IMR-90 (cell line): ENCODE measurements around the gene DBH. TPM values are rescaled to one million over a fixed set of nuclear protein-coding genes. Genes with fewer than 3 reads are reported as not detected.

Experiments used
- ATAC-seq: fragments of 200-7000 bp; cut with Tn5 transposase; 2 replicates; pipeline ENCODE4 v1.9.1; 2020; ENCODE audit warnings: low read depth, mild to moderate bottlenecking, moderate library complexity
- BruUV-seq: library from RNA; stranded (reverse); fragments of 400-500 nt; replicated peaks from 2 replicates; lab custom pipeline; 2021; lab: Mats Ljungman, UMichigan
- CTCF ChIA-PET: fragments of 300-600 bp; formaldehyde crosslinking; extraction: SDS; loops from one replicate; lab custom pipeline; 2021; ENCODE audit warnings: antibody characterized with exemption; lab: Yijun Ruan, JAX
- POLR2A ChIA-PET: fragments of 300-600 bp; sonication (Branson Sonifier 250); formaldehyde crosslinking; loops from one replicate; lab custom pipeline; 2022; ENCODE audit warnings: antibody characterized with exemption; ENCODE audit not compliant: unreplicated experiment; lab: Charles Lee
- DNase-seq: peaks from one replicate; pipeline ENCODE4 v3.0.0; 2013
- H2AFZ ChIP-seq: replicated peaks from 2 replicates; pipeline ENCODE3; 2013; ENCODE audit warnings: low read length, mild to moderate bottlenecking; ENCODE audit not compliant: poor library complexity
- H2AK5ac ChIP-seq: 2 replicates; pipeline ENCODE4 v1.6.1; 2013; ENCODE audit warnings: low read depth, low read length, inconsistent platforms
- H2AK9ac ChIP-seq: replicated peaks from 2 replicates; pipeline ENCODE3; 2013; ENCODE audit warnings: mild to moderate bottlenecking, low read depth, low read length, moderate library complexity; ENCODE audit not compliant: poor library complexity
- H2BK120ac ChIP-seq: 2 replicates; pipeline ENCODE4 v1.6.1; 2013; ENCODE audit warnings: low read depth, low read length, inconsistent platforms
- H2BK15ac ChIP-seq: 3 replicates; pipeline ENCODE4 v1.6.1; 2013; ENCODE audit warnings: low read depth, low read length, inconsistent platforms
- H2BK20ac ChIP-seq: 2 replicates; pipeline ENCODE4 v1.6.1; 2013; ENCODE audit warnings: low read depth, mild to moderate bottlenecking, inconsistent platforms, low read length, moderate library complexity
- H2BK5ac ChIP-seq: 2 replicates; pipeline ENCODE4 v1.6.1; 2013; ENCODE audit warnings: mild to moderate bottlenecking, low read depth, low read length, inconsistent platforms; ENCODE audit not compliant: poor library complexity, severe bottlenecking
- H3K14ac ChIP-seq: replicated peaks from 2 replicates; pipeline ENCODE4 v1.6.1; 2013; ENCODE audit warnings: low read depth, low read length, inconsistent platforms
- H3K18ac ChIP-seq: 2 replicates; pipeline ENCODE4 v1.6.1; 2013; ENCODE audit warnings: low read depth, low read length, control low read depth
- H3K23ac ChIP-seq: 2 replicates; pipeline ENCODE4 v1.6.1; 2013; ENCODE audit warnings: low read depth, low read length, inconsistent platforms
- H3K27ac ChIP-seq: 2 replicates; pipeline ENCODE4 v1.5.1; 2013; ENCODE audit warnings: mild to moderate bottlenecking, control low read depth, low read length; ENCODE audit not compliant: insufficient read depth
- H3K27me3 ChIP-seq: 2 replicates; pipeline ENCODE4 v1.6.1; 2013; ENCODE audit warnings: low read length; ENCODE audit not compliant: control insufficient read depth, insufficient read depth
- H3K36me3 ChIP-seq: 2 replicates; pipeline ENCODE4 v1.6.1; 2013; ENCODE audit warnings: low read length, mixed read lengths; ENCODE audit not compliant: control insufficient read depth, insufficient read depth
- H3K4ac ChIP-seq: 2 replicates; pipeline ENCODE4 v1.6.1; 2013; ENCODE audit warnings: low read depth, low read length, inconsistent platforms
- H3K4me1 ChIP-seq: 2 replicates; pipeline ENCODE4 v1.6.1; 2013; ENCODE audit warnings: low read length, mixed read lengths; ENCODE audit not compliant: control insufficient read depth, insufficient read depth
- H3K4me2 ChIP-seq: 2 replicates; pipeline ENCODE4 v1.6.1; 2013; ENCODE audit warnings: low read depth, mild to moderate bottlenecking, control low read depth, low read length, moderate library complexity
- H3K4me3 ChIP-seq: 2 replicates; pipeline ENCODE4 v1.5.1; 2013; ENCODE audit warnings: low read depth, mild to moderate bottlenecking, control low read depth, low read length, moderate library complexity; ENCODE audit not compliant: insufficient read depth
- H3K56ac ChIP-seq: 2 replicates; pipeline ENCODE4 v1.6.1; 2013; ENCODE audit warnings: low read length, inconsistent platforms; ENCODE audit not compliant: insufficient read depth; ENCODE audit errors: extremely low read depth
- H3K79me1 ChIP-seq, 2 experiments: 2 replicates each; pipeline ENCODE4 v1.6.1; 2013; ENCODE audit warnings: low read length in 2 of 2, inconsistent platforms in 1 of 2, low read depth in 1 of 2
- H3K9ac ChIP-seq: 2 replicates; pipeline ENCODE4 v1.6.1; 2013; ENCODE audit warnings: low read depth, low read length, control low read depth
- H3K9me1 ChIP-seq: 2 replicates; pipeline ENCODE4 v1.6.1; 2013; ENCODE audit warnings: low read length, inconsistent platforms; ENCODE audit not compliant: insufficient read depth
- H3K9me3 ChIP-seq: 2 replicates; pipeline ENCODE4 v1.6.1; 2013; ENCODE audit warnings: low read length; ENCODE audit not compliant: control insufficient read depth, insufficient read depth
- H4K20me1 ChIP-seq: 2 replicates; pipeline ENCODE4 v1.6.1; 2013; ENCODE audit warnings: low read length, inconsistent platforms; ENCODE audit not compliant: insufficient read depth
- H4K5ac ChIP-seq: 2 replicates; pipeline ENCODE4 v1.6.1; 2013; ENCODE audit warnings: mild to moderate bottlenecking, low read depth, low read length, control low read depth
- H4K8ac ChIP-seq, 2 experiments: 2 replicates each; pipeline ENCODE4 v1.6.1; 2013; ENCODE audit warnings: low read depth in 2 of 2, low read length in 2 of 2, control low read depth in 1 of 2, inconsistent platforms in 1 of 2
- H4K91ac ChIP-seq: 2 replicates; pipeline ENCODE4 v1.6.1; 2013; ENCODE audit warnings: low read depth, low read length, inconsistent platforms; ENCODE audit not compliant: insufficient read depth
- BHLHE40 ChIP-seq: fragments of 150-350 bp; IDR thresholded peaks from 2 replicates; pipeline ENCODE4 v1.6.1; 2016; ENCODE audit warnings: mild to moderate bottlenecking, low read depth, low read length
- CHD1 ChIP-seq: IDR thresholded peaks from 2 replicates; pipeline ENCODE4 v1.6.1; 2012; ENCODE audit warnings: low read depth, low read length, improper control_type of control experiment
- CTCF ChIP-seq: conservative IDR thresholded peaks from 2 replicates; pipeline ENCODE4 v1.5.1; 2012; ENCODE audit warnings: mild to moderate bottlenecking, low read depth, low read length, improper control_type of control experiment
- ELK1 ChIP-seq: fragments of 150-350 bp; IDR thresholded peaks from 2 replicates; pipeline ENCODE4 v1.6.1; 2016; ENCODE audit warnings: low read depth, mild to moderate bottlenecking, low read length, moderate library complexity, borderline replicate concordance
- FOS ChIP-seq: fragments of 150-350 bp; IDR thresholded peaks from 2 replicates; pipeline ENCODE4 v1.6.1; 2016; ENCODE audit warnings: low read depth, low read length
- MAFK ChIP-seq: IDR thresholded peaks from 2 replicates; pipeline ENCODE4 v1.6.1; 2012; ENCODE audit warnings: low read depth, low read length, improper control_type of control experiment
- MAZ ChIP-seq: IDR thresholded peaks from 2 replicates; pipeline ENCODE4 v1.6.1; 2012; ENCODE audit warnings: low read depth, mild to moderate bottlenecking, low read length, improper control_type of control experiment, moderate library complexity, borderline replicate concordance
- MXI1 ChIP-seq: IDR thresholded peaks from 2 replicates; pipeline ENCODE4 v1.6.1; 2012; ENCODE audit warnings: low read depth, mild to moderate bottlenecking, low read length, moderate library complexity, borderline replicate concordance
- NFE2L2 ChIP-seq: fragments of 150-350 bp; IDR thresholded peaks from 2 replicates; pipeline ENCODE4 v1.6.1; 2016; ENCODE audit warnings: low read depth, mild to moderate bottlenecking, low read length
- POLR2A ChIP-seq: IDR thresholded peaks from 2 replicates; pipeline ENCODE4 v1.6.1; 2012; ENCODE audit warnings: mild to moderate bottlenecking, low read depth, low read length
- RAD21 ChIP-seq: IDR thresholded peaks from 2 replicates; pipeline ENCODE4 v1.6.1; 2012; ENCODE audit warnings: low read length, improper control_type of control experiment
- RCOR1 ChIP-seq: IDR thresholded peaks from 2 replicates; pipeline ENCODE4 v1.6.1; 2012; ENCODE audit warnings: mild to moderate bottlenecking, low read length, improper control_type of control experiment; ENCODE audit not compliant: insufficient replicate concordance
- RFX5 ChIP-seq: IDR thresholded peaks from 2 replicates; pipeline ENCODE4 v1.8.0; 2012; ENCODE audit warnings: low read depth, mild to moderate bottlenecking, low read length, moderate library complexity
- SMC3 ChIP-seq: fragments of 150-350 bp; IDR thresholded peaks from 2 replicates; pipeline ENCODE4 v1.6.1; 2016; ENCODE audit warnings: low read depth, mild to moderate bottlenecking, antibody characterized with exemption, low read length, moderate library complexity
- USF2 ChIP-seq: fragments of 150-350 bp; IDR thresholded peaks from 2 replicates; pipeline ENCODE4 v1.6.1; 2017; ENCODE audit warnings: mild to moderate bottlenecking, antibody characterized with exemption, low read length, low read depth
- WGBS, 2 experiments: methylation state at CpG; one replicate each; pipeline versions ENCODE4 v1.1.5 to v1.1.7; 2013; ENCODE audit warnings: missing lambda C conversion rate in 2 of 2; ENCODE audit not compliant: insufficient read length in 1 of 2; ENCODE audit errors: extremely low coverage in 2 of 2; 5-methylcytosine and 5-hydroxymethylcytosine counted together
- dilution Hi-C: fragments of 300-500 bp; cut with HindIII; formaldehyde crosslinking; loops from one replicate; pipeline ENCODE4 v1.14.3; 2018; ENCODE audit warnings: low sequenced_read_pairs; ENCODE audit not compliant: unreplicated experiment
- in situ Hi-C: fragments of 300-500 bp; cut with MboI; formaldehyde crosslinking; loops from 3 replicates; pipeline ENCODE4 v1.14.3; 2019; ENCODE audit warnings: low sequenced_read_pairs, inconsistent platforms, mixed read lengths
- intact Hi-C: fragments of 100-400 bp; cut with micrococcal nuclease; formaldehyde crosslinking; loops from 2 replicates; pipeline ENCODE4 v1.10.0; 2022
- polyA plus RNA-seq, 3 experiments: library from polyadenylated mRNA; depleted of rRNA; stranded (reverse); fragments of >200 nt; gene quantifications; 2 replicates each; pipeline ENCODE4 v1.2.3, GENCODE V29; 2012; ENCODE audit warnings: low replicate concordance in 1 of 3
- total RNA-seq: library from RNA; depleted of rRNA; stranded (reverse); fragments of >200 nt; gene quantifications from 2 replicates; pipeline ENCODE4 v1.2.3, GENCODE V29; 2012

The DBH gene
- total and polyA plus RNA-seq, 2 of the 4 experiments (the other 2 are of a cell fraction): not detected

- intact Hi-C loops: no loop called here
- Histone ChIP-seq H2AFZ (no peak overlapping the region), H4K8ac (no peak overlapping the region), H3K4me1 (no peaks in the 10 kb centered on the region), H3K9ac (no peak overlapping the region), H3K4me2 (no peak overlapping the region), H2BK120ac (no peak overlapping the region), H4K91ac (no peak overlapping the region), H3K27me3 (no peaks in the 10 kb centered on the region; the same call in 1 of the 2 replicates), H2AK5ac (no peak overlapping the region), H3K18ac (no peak overlapping the region), H2AK9ac (no peak overlapping the region), H3K56ac (no peak overlapping the region), H2BK20ac (no peak overlapping the region), H3K14ac (no peak overlapping the region), H4K20me1 (no peaks in the 10 kb centered on the region), H3K4me3 (no peak overlapping the region), H2BK15ac (no peak overlapping the region), H3K36me3 (no peaks in the 10 kb centered on the region), H3K27ac (no peak overlapping the region), H4K5ac (no peak overlapping the region), H3K4ac (no peak overlapping the region), H3K23ac (no peak overlapping the region), H3K9me1 (no peaks in the 10 kb centered on the region), H3K79me1 (no peaks in the 10 kb centered on the region), H3K9me3 (no peaks in the 10 kb centered on the region), H2BK5ac (no peak overlapping the region)
- no TSS peak for BruUV-seq
- 77% methylated on average over 4 of the region's 17 CpGs; no CpG with 5 or more reads in 1 of the 2 experiments for WGBS, 2 experiments
- CTCF ChIA-PET: no interaction called here
- in situ Hi-C loops: no loop called here
- dilution Hi-C loops: no loop called here
- no peak for DNase-seq
- no peak for ATAC-seq
- POLR2A ChIA-PET: interaction anchor here (0.6 kb wide), 1 partner anchor 977 kb away, joined by 4 read pairs; no protein-coding TSS in a partner anchor
- no peak for TF ChIP-seq RCOR1
- no peak for TF ChIP-seq CHD1
- no peak for TF ChIP-seq RAD21
- no peak for TF ChIP-seq FOS
- no peak for TF ChIP-seq CTCF
- TF ChIP-seq USF2: no peak
- no peak for TF ChIP-seq MXI1
- TF ChIP-seq MAFK: no peak
- TF ChIP-seq ELK1: no peak
- TF ChIP-seq NFE2L2: no peak
- TF ChIP-seq RFX5: no peak
- no peak for TF ChIP-seq SMC3
- TF ChIP-seq MAZ: no peak
- TF ChIP-seq POLR2A: no peak
- no peak for TF ChIP-seq BHLHE40
Observed at GRCh38 chr9:133677126-133678010, 41.2 kb downstream of the DBH start.
